A673 (cell line): ENCODE results near the gene SMIM24.
"Not testable (repeated sequence)": the region's sequence is repeated elsewhere in the genome, so short reads cannot be mapped to it uniquely, and the experiment has no call there.

Experiments
- CTCF ChIP-seq: fragments of 300-800, 200-600 bp; sonication (generic); conservative IDR thresholded peaks from 2 replicates; pipeline ENCODE4 v1.5.1; 2017; ENCODE audit warnings: low read depth, mild to moderate bottlenecking, antibody characterized with exemption, low read length, moderate library complexity, mixed read lengths
- EZH2 ChIP-seq: fragments of 200-600 bp; sonication (generic); IDR thresholded peaks from 2 replicates; pipeline ENCODE4 v1.6.1; 2017; ENCODE audit warnings: borderline replicate concordance, low read depth, mild to moderate bottlenecking, mixed read lengths, antibody characterized with exemption, low read length; ENCODE audit not compliant: poor library complexity, severe bottlenecking

- not testable (repeated sequence) for TF ChIP-seq CTCF, EZH2
These were observed 50.0 kb downstream of the SMIM24 start for GRCh38 chr19:3430366-3430680.
